Measurements from ENCODE around the gene LENG9. TPM values are rescaled to one million over a fixed set of nuclear protein-coding genes. Genes with fewer than 3 reads are reported as not detected.

Gene LENG9
- total and polyA plus RNA-seq, 2 experiments from 2014 or later = 7.6 TPM; not detected in 1

DNA sequence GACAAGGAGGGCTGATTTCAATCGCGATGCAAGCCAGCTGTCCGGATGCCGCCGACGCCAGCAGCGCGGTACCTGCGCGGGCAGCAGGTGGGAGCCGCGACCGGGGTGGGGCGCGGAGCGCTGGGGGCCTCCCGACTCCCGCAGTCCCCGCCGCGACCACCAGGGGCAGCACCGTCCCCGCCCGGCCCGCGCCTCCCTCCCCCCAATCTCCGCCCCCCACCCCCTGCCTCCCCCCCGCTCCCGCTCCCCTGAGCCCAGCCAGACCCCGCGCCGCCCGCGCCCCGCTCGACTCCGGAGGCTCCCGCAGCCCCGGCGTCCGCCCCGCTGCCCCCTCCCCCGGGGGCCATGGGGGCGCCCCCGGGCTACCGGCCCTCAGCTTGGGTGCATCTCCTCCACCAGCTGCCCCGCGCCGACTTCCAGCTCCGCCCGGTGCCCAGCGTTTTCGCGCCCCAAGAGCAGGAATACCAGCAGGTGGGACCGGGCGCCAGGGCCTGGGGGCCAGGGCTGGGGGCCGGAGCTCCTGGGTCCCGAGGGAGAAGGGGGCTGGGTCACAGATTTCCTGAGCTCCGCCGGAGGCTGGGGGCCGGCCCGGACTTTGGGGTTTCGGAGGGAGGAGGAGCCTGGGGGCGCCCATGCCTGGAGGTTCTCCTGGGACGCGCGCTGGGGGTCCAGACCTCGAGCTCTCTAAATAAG lies 48.2 kb downstream of the LENG9 start, which contains the start of gene TTYH1:
TSS of gene TTYH1 (plus strand) at position 257 of the 693 bp plus-strand sequence. CDS start at position 346, 89 bp downstream.
- Histone ChIP-seq H3K36me3 (no peaks in the 10 kb centered on the region), H3K4me3 (peak within 1 kb of the TSS; percentile 22), H3K4me1 (ENCODE audit: low read depth) (peaks cover 15% of the 10 kb centered on the region), H3K27me3 (peaks cover 58% of the 10 kb centered on the region), H3K9me3 (ENCODE audit: low read depth) (no peaks in the 10 kb centered on the region), H3K27ac (no peak within 1 kb of the TSS)
- DNase-seq (ENCODE audit: low read depth in 1 of 2, low spot score in 1 of 2) = no peak
- TF ChIP-seq, protein P1, sequence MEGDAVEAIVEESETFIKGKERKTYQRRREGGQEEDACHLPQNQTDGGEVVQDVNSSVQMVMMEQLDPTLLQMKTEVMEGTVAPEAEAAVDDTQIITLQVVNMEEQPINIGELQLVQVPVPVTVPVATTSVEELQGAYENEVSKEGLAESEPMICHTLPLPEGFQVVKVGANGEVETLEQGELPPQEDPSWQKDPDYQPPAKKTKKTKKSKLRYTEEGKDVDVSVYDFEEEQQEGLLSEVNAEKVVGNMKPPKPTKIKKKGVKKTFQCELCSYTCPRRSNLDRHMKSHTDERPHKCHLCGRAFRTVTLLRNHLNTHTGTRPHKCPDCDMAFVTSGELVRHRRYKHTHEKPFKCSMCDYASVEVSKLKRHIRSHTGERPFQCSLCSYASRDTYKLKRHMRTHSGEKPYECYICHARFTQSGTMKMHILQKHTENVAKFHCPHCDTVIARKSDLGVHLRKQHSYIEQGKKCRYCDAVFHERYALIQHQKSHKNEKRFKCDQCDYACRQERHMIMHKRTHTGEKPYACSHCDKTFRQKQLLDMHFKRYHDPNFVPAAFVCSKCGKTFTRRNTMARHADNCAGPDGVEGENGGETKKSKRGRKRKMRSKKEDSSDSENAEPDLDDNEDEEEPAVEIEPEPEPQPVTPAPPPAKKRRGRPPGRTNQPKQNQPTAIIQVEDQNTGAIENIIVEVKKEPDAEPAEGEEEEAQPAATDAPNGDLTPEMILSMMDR (IDR thresholded peaks at IDR 0.05; ENCODE audit: low read depth, low read length) = peak; percentile 16

DNA sequence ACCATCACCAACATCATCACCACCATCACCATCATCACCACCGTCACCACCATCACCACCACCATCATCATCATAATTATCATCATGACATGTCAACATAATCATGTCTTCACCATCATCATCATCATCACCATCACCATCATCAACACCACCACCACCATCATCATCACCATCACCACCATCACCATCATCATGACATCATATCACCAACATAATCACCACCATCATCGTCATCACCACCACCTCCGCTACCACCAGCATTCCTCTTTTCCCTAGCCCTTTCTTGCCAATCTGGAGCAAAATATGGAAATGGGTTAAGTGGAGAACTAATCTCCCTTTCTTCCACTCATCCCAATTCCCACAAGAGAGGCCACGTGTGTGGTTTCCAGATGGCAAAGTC lies 49.4 kb downstream of the LENG9 start:
- Histone ChIP-seq H3K4me1 (ENCODE audit: low read depth) (peaks cover 15% of the 10 kb centered on the region), H3K27me3 (peaks cover 52% of the 10 kb centered on the region), H3K36me3 (no peaks in the 10 kb centered on the region), H3K27ac (no peak overlapping the region), H3K9me3 (ENCODE audit: low read depth) (no peaks in the 10 kb centered on the region), H3K4me3 (no peak overlapping the region)
- no peak for DNase-seq (ENCODE audit: low read depth in 1 of 2, low spot score in 1 of 2)
- TF ChIP-seq, protein P1 (IDR thresholded peaks at IDR 0.05; ENCODE audit: low read depth, low read length) = no peak

DNA sequence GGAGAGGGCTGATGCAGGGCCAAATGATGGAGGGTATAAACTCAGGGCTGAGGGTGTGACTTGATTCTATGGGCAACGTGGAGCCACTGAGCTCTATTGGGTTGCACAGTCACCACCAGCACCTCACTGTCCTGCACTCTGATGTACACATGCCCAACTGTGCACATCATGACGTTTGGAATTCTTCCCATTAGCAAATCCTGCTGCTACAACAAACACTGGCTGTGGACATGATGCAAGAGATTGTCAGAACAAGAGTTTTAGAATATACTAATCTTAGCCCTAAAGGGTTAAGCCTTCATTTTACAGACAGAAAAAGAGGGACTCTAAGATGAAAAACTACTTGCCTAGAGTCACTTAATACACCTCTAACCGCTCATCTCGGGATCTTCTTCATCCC lies 50.7 kb downstream of the LENG9 start:
- Histone ChIP-seq H3K27ac (no peak overlapping the region), H3K4me1 (ENCODE audit: low read depth) (peaks cover 9% of the 10 kb centered on the region), H3K9me3 (ENCODE audit: low read depth) (no peaks in the 10 kb centered on the region), H3K36me3 (no peaks in the 10 kb centered on the region), H3K4me3 (no peak overlapping the region), H3K27me3 (peaks cover 50% of the 10 kb centered on the region)
- TF ChIP-seq, protein P1 (IDR thresholded peaks at IDR 0.05; ENCODE audit: low read depth, low read length) = no peak
- DNase-seq (ENCODE audit: low read depth in 1 of 2, low spot score in 1 of 2) = no peak

Other genes starting within 250 kb of the LENG9 start
- gene LILRB3, start 240.8 kb downstream of the LENG9 start, total RNA-seq = 0.27 and 0.49 TPM in 2 replicates
- 0.84 and 0.98 TPM in 2 replicates for gene LILRB3, start 240.8 kb downstream of the LENG9 start, polyA plus RNA-seq
- gene LILRA6, start 221.0 kb downstream of the LENG9 start, total RNA-seq = 0.15 and 0.18 TPM in 2 replicates
- 0.27 TPM in 1 of 2 replicates, not detected in the other for gene LILRA6, start 221.0 kb downstream of the LENG9 start, polyA plus RNA-seq
- gene LILRB5, start 206.5 kb downstream of the LENG9 start, total RNA-seq = not detected in 2 replicates
- 0.04 TPM in 1 of 2 replicates, not detected in the other for gene LILRB5, start 206.5 kb downstream of the LENG9 start, polyA plus RNA-seq
- gene LILRB2, start 182.7 kb downstream of the LENG9 start, total RNA-seq = not detected in 2 replicates
- gene LILRB2, start 182.7 kb downstream of the LENG9 start, polyA plus RNA-seq = not detected in 2 replicates
- gene LILRA5, start 150.6 kb downstream of the LENG9 start, total RNA-seq = not detected in 2 replicates
- not detected in 2 replicates for gene LILRA5, start 150.6 kb downstream of the LENG9 start, polyA plus RNA-seq
- not detected in 2 replicates for gene LILRA4, start 124.6 kb downstream of the LENG9 start, total RNA-seq
- gene LILRA4, start 124.6 kb downstream of the LENG9 start, polyA plus RNA-seq = not detected in 2 replicates
- gene LAIR1, start 98.8 kb downstream of the LENG9 start, total RNA-seq = not detected in 2 replicates
- gene LAIR1, start 98.8 kb downstream of the LENG9 start, polyA plus RNA-seq = not detected in 2 replicates
- gene TTYH1, start 48.3 kb downstream of the LENG9 start, total RNA-seq = 2.6 TPM in 1 of 2 replicates, not detected in the other
- gene TTYH1, start 48.3 kb downstream of the LENG9 start, polyA plus RNA-seq = 1.1 TPM in 2 replicates
- gene LENG8, start 14.6 kb downstream of the LENG9 start, total RNA-seq = 66.2 and 171 TPM in 2 replicates
- gene LENG8, start 14.6 kb downstream of the LENG9 start, polyA plus RNA-seq = 78.4 and 92.8 TPM in 2 replicates
- gene CDC42EP5, start 9.5 kb upstream of the LENG9 start, total RNA-seq = 24.6 and 46.6 TPM in 2 replicates
- gene CDC42EP5, start 9.5 kb upstream of the LENG9 start, polyA plus RNA-seq = 28.2 and 42.4 TPM in 2 replicates
- gene LAIR2, start 39.1 kb upstream of the LENG9 start, total RNA-seq = not detected in 2 replicates
- gene LAIR2, start 39.1 kb upstream of the LENG9 start, polyA plus RNA-seq = not detected in 2 replicates
- gene LILRA2, start 110.0 kb upstream of the LENG9 start, total RNA-seq = not detected in 2 replicates
- gene LILRA2, start 110.0 kb upstream of the LENG9 start, polyA plus RNA-seq = not detected in 2 replicates
- gene LILRA1, start 129.9 kb upstream of the LENG9 start, total RNA-seq = not detected in 2 replicates
- gene LILRA1, start 129.9 kb upstream of the LENG9 start, polyA plus RNA-seq = not detected in 2 replicates
- not detected in 2 replicates for gene LILRB1, start 166.7 kb upstream of the LENG9 start, total RNA-seq
- gene LILRB1, start 166.7 kb upstream of the LENG9 start, polyA plus RNA-seq = not detected in 2 replicates
- not detected in 2 replicates for gene LILRB4, start 199.2 kb upstream of the LENG9 start, total RNA-seq
- not detected in 2 replicates for gene LILRB4, start 199.2 kb upstream of the LENG9 start, polyA plus RNA-seq